Activated CD8-positive, alpha-beta memory T cell treated with anti-CD3 and anti-CD28 coated beads for 36 hours (primary cell): Measurements from ENCODE around the gene FBXO4. TPM values are rescaled to one million over a fixed set of nuclear protein-coding genes. Genes with fewer than 3 reads are reported as not detected.

Experiments used
- CTCF ChIA-PET: fragments of 350-600 bp; sonication (Branson Sonifier 250); formaldehyde crosslinking; loops from one replicate; lab custom pipeline; 2021; ENCODE audit warnings: antibody characterized with exemption; lab: Charles Lee
- POLR2A ChIA-PET: fragments of 350-600 bp; sonication (Branson Sonifier 250); formaldehyde crosslinking; loops from one replicate; lab custom pipeline; 2021; ENCODE audit warnings: antibody characterized with exemption; lab: Charles Lee
- total RNA-seq, 2 experiments: library from RNA; stranded (reverse); gene quantifications; one replicate each; pipeline ENCODE4 v1.2.3, GENCODE V29; 2021

FBXO4 gene, protein sequence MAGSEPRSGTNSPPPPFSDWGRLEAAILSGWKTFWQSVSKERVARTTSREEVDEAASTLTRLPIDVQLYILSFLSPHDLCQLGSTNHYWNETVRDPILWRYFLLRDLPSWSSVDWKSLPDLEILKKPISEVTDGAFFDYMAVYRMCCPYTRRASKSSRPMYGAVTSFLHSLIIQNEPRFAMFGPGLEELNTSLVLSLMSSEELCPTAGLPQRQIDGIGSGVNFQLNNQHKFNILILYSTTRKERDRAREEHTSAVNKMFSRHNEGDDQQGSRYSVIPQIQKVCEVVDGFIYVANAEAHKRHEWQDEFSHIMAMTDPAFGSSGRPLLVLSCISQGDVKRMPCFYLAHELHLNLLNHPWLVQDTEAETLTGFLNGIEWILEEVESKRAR
- total RNA-seq: 10 to 100 TPM; 13.4 to 17.5 TPM

DNA sequence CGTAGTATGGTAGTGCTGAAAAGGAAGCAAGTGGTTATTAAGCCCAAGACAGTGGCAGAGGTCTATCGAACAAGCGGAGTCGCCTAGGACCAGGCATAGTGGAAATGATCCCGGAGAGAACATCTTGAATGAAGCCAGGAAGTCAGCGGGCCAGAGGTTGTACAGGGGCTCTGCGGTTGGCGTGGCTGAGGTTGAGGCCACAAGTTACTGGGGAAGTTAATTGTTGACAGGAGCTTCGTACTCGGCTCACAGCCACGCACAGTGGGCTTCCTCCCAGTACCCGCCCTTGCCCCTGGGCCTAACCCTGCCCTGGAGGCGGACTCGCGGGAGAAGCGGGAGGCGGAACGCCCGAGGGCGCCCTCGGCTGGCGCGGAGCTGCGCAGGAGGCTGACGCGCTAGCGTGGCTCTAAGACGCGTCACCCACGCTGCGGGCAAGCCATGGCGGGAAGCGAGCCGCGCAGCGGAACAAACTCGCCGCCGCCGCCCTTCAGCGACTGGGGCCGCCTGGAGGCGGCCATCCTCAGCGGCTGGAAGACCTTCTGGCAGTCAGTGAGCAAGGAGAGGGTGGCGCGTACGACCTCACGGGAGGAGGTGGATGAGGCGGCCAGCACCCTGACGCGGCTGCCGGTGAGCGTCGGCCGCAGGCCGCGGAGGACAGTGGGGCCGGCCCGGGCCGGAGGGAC lies at the start of gene FBXO4:
FBXO4 (plus strand) TSS at position 410 of the 683 bp plus-strand sequence; CDS start at position 439, 29 bp downstream.
- POLR2A ChIA-PET: interaction anchor here (1.1 to 1.6 kb wide), 4 partner anchors 21 to 67 kb away, joined by 3 to 8 read pairs (median 6); partner anchors contain the start of genes OXCT1 and RIMOC1
- CTCF ChIA-PET: interaction anchor here (0.6 to 1.4 kb wide), 9 partner anchors 13 to 132 kb away, joined by 3 to 6 read pairs (median 3); partner anchors contain the start of gene RIMOC1

DNA sequence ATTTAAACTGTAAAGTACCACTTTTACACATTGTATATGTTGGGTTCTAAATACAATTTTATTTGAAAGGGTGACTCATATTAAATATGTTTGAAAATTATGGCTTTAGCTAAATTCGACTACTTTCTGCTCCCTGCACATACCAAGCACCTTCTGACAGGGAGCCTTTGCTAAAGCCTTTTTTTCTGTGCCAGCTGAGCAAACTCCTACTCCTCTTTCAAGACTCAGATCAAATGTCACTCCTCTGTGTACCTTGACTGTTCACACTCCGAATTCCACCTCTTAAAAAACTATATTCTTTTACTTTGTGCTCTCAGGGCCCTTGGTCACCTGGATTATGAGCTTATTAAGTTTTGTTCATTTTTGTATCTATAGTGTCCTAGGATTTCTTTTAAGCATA lies 48.4 kb upstream of the FBXO4 start:
- POLR2A ChIA-PET: interaction anchor here (0.8 kb wide), 1 partner anchor 27 kb away, joined by 3 read pairs; the partner anchor contains the start of gene RIMOC1
- CTCF ChIA-PET: interaction anchor here (0.9 kb wide), 1 partner anchor 19 kb away, joined by 3 read pairs; no protein-coding TSS in a partner anchor

DNA sequence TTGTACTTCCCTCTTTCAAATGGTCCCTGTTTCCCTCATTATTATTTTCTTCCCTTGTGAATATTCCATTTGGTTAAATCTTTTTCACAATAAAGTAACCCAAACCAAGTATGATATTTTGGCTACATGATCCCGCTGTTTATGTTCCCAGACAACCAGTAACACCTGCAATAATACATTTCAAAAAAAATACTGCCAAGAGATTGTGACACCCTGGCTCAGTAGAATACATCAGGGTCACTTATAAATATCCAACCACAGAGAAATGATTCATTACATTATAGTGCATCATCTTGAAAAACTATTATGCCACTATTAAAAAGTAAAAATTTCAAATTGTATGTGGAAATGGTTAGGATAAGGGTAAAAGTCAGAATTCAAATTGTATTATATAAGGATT lies 47.7 kb upstream of the FBXO4 start:
- CTCF ChIA-PET: no interaction called here
- POLR2A ChIA-PET: interaction anchor here (0.8 kb wide), 1 partner anchor 27 kb away, joined by 3 read pairs; the partner anchor contains the start of gene RIMOC1

DNA sequence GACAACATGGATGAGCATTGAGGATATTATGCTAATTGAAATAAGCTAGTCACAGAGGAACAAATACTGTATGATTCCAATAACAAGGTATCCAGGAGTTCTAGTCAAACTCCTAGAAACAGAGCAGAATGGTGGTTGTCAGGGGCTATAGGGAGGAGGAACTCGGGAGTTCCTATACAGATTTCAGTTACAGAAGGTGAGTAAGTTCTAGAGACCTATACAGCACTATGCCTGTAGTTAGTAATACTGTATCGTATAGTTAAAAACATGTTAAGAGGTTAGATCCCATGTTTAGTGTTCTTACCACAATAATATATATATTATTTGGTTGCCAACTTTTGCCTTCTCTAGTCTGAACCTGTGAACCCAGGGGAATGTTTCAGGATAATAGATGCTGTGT lies 46.9 kb upstream of the FBXO4 start:
- ChIA-PET CTCF (no interaction called here), POLR2A (no interaction called here)

DNA sequence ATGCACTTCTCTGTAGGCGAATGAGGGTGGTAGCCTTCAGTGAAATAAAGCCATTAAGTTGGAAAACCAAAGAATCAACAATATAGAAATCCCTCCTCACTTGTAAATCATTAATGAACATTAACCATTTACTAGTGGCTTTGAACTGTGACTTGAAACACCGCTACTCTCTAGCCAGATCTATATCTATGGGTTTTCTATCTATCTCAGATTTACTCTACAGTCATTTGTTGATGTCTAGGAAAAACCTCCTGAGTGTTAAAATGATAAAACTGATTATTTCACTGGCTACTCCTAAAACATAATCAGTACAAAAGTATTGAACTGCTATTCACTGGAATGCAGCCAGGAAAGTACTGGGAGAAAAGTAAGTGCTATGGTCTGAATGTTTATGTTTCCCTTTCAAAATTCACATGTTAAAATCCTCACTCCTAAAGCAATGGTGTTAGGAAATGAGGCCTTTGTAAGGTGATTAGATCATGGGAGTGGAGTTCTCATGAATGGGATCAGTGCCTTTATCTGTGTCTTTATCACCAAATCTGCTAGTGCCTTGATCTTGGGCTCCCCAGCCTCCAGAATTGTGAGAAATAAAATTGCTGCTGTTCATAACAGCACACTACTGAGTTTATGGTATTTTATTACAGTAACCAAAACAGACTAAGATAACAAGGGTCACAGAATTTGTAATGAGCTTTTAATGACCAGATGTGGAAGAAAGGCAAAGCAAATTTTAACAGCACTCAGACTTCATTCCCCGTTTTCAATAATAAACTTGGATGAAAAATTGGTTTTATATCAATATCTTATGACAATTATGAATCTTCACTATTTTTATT lies 46.2 kb upstream of the FBXO4 start:
- CTCF ChIA-PET: no interaction called here
- POLR2A ChIA-PET: no interaction called here

DNA sequence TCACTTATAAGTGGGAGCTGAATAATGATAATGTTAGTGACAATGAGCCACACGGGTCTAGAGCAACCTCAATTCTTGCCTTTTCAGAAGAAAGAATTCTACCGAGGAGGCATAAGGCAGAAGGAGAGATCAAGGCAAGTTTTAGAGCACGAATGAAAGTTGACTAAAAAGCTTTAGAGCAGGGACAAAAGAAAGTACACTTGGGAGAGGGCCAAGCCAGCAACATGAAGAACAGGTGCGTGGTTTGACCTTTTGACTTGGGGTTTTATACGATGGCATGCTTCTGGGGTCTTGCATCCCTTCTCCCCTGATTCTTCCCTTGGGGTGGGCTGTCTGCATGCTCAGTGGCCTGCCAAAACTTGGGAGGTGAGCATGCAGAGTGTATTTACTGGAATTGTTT lies 42.3 kb upstream of the FBXO4 start:
- POLR2A ChIA-PET: no interaction called here
- CTCF ChIA-PET: no interaction called here

DNA sequence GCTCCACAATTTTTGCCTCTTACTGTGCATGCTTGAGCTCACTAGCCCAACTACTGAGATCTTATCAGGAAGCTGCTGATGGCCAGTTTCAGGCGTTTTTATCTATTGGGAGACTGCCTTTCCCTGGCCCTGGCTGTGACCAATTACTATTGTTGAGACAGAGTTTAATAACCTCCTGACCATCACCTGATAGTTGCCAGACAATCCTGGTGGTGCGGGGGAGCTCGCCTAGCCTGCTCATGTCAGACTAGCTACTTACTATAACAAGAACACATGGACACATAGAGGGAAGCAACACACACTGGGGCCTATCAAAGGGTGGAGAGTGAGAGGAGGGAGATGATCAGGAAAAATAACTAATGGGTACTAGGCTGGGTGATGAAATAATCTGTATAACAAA lies 41.8 kb upstream of the FBXO4 start:
- CTCF ChIA-PET: no interaction called here
- POLR2A ChIA-PET: no interaction called here

DNA sequence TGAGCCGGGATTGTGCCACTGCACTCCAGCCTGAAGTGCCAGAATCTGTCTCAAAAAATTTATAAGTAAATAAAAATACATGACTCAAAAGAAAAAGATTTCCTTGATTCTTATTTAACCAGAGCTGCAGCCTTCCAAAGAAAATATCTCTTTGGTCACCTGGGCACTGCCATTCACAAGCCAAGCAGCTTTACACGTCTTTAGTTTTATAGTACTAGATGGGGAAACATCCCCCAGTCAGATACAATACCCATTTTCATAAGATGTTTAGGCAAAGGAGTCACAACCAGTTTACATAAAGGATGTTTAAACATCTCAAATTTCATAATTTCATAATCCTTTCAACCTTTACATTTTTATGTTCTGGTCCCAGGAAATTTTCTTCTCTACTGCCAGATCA lies 41.1 kb upstream of the FBXO4 start:
- ChIA-PET CTCF (no interaction called here), POLR2A (no interaction called here)

DNA sequence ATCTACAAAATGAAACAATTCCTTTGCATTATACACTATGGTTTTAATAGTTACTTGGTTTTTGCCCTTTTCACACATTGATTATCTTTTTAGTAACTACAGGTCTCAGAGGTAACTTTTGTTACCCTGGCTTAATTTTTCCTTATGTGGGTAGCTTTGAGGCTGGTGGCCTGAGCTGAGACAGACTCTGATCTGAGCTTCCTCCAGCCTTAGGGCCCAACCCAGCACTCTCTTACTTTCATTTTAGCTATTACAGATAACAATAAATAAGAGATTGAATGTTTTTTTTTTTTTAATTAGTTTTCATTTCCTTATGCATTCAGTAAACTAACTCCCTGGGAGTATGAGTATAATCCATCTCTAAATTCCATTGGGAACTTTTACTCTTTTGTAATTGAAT lies 39.8 kb upstream of the FBXO4 start:
- POLR2A ChIA-PET: no interaction called here
- CTCF ChIA-PET: interaction anchor here (1.3 kb wide), 1 partner anchor 40 kb away, joined by 3 read pairs; the partner anchor contains the start of gene FBXO4

DNA sequence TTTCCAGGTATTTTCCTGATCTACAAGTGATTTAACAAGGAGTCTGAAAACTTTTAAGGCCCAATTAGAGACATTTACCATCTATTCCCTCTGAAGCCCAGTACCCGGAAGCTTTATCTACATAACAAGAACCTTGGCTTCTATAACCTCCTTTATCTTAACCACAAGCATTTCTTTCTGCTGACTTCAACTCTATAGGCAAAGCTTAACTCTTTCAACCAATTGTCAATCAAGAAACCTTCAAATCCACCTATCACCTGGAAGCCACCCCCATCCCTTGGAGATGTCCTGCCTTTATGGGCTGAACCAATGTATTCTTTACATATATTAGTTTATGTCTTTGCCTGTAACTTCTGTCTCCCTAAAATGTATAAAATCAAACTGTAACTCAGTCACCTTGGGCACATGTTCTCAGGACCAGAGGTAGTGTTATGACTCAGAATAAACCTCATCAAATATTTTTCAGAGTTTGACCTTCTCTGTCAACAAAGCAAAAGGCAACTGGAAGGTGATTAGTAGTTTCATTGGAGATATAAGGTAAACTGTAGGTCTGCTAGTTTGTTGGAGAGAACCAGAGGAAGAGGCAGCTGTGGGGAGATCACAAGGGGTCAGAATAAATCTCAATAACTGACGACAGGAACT lies 33.9 kb upstream of the FBXO4 start:
- POLR2A ChIA-PET: no interaction called here
- CTCF ChIA-PET: no interaction called here

DNA sequence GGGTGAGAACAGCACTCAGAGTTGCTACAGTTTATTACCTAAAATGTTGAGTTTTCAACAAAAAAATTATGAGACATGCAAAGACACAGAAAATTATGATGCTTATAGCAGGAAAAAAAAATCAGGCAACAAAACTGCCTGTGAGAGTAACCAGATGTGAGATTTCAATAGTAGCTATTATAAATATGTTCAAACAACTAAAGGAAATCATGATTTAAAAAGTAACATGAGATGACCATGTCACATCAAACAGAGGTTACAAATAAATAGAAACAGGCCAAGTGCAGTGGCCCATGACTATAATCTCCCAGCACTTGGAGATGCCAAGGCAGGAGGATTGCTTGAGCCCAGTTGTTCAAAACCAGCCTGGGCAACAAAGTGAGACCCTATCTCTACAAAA lies 33.0 kb upstream of the FBXO4 start:
- ChIA-PET CTCF (no interaction called here), POLR2A (no interaction called here)

DNA sequence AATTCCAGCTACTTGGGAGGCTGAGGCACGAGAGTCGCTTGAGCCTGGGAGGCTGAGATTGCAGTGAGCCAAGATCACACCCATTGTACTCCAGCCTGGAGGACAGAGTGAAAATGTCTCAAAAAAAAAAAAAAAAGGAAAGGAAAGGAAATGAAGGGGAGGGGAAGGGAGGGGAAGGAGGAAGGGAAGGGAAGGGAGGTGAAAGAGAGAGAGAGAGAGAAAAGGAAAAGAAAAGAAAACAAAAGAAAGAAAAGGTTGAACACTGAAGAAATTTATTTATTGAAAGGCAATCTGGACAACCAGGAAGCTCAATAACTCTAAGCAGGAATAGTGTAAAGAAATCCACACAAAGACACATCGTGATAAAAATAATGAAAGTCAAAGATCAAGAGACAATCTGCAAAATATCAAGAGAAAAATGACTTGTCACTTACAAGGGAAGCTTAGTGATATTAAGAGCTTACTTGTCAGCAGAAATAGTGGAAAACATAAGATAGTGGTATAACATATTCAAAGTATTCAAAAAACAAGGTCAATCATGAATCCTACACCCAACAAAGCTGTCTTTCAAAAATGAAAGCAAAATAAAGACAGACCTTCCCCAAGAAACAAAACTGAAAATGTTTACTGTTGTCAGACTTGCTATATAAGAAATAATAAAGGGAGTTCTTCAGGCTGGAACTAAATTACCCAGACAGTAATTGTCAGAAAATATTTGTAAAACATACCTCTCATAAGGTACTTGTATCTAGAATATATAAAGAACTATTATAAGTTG lies 31.8 kb upstream of the FBXO4 start:
- POLR2A ChIA-PET: no interaction called here
- CTCF ChIA-PET: no interaction called here

DNA sequence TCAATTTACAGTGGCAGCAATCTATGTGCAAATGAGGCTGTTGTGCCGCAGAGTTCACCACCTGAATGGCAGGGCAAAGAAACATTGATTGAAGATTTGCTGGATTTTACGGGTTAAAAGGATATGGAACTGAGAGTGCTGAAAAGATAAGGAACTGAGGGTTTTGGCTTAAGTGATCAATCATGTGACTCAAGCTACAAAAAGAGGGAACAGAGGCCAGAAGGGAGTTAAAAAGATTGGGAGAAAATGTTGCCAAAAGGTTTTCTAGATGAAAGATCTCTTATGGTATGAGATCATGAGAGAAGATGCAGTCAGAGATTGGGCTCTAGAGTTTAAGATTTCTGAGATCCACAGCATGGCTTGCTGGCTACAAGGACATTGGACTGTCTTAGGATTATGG lies 28.9 kb upstream of the FBXO4 start:
- POLR2A ChIA-PET: no interaction called here
- CTCF ChIA-PET: no interaction called here

DNA sequence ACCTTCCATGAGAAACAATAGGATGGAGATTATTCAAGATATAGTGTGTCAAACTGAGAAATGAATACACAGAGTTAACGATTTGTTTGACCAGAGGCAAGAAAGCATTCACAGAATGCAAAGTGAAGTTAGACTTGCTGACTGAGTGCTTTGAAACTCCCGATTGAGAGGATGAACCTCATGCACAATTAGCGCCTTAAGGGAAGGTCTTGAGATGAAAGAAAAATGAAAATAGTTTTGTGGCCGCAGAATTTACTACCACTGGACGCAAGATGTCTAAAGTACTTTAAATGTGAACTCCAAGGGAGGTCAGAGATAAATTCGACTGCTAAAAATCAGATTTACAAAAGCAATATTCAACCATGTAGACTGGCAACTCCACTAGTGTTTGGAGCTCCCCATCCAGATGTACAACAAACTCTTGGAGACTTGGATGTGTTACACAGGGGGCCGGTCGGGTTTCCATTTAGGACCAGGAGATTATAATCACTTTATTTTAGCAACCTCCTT lies 21.6 kb upstream of the FBXO4 start:
- ChIA-PET CTCF (interaction anchor here (1.2 to 1.6 kb wide), 3 partner anchors 22 to 51 kb away, joined by 4 to 6 read pairs (median 5); partner anchors contain the start of gene FBXO4), POLR2A (interaction anchor here (0.5 to 1.9 kb wide), 4 partner anchors 22 to 1641 kb away, joined by 3 to 10 read pairs (median 6); partner anchors contain the start of genes FBXO4 and OXCT1)

DNA sequence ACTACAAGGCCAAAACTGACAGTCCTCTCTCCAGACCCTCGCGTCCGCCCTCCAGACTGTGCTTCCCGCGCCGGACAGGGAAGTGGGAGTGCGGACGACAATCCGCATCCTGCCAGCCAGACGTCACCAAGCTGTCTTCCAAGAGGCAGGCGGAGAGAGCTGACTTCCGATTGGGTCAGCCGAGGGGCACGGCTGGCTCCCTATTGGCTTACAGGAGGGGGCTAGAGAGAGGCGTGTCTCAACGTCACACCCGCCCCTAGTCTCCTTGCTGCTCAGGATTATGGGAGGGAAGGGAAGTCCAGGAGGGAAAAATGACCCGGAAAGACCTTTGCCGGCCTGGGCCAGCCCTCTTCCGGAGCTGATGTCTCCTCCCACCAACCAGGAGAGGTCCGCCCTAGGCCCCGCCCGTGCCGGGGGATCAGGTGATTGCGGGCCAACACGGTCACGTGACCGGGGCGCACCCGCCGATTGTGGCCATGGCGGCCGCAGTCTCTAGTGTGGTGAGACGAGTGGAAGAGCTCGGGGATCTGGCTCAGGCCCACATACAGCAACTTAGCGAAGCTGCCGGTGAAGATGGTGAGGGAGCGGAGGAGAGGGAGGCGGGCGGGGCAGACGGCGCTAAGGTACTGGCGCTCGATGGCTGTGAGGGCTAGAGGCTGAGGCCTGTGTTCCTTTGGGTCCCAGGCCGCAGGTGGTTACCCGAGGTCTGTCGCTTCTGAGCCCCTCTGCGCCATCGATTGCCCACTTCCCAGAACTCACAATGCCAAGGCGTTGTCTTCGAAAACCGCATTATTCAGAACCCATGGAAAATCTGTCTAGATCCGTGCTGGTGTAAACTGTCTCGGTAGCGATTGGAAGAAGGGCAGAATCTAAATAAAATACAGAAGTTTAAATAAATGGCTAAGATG lies 20.9 kb upstream of the FBXO4 start, which contains the start of gene RIMOC1:
RIMOC1 (plus strand) TSS at position 453 of the 908 bp plus-strand sequence; CDS start at position 477, 24 bp downstream.
- ChIA-PET CTCF (interaction anchor here (1.2 to 1.6 kb wide), 3 partner anchors 21 to 52 kb away, joined by 4 to 6 read pairs (median 5); partner anchors contain the start of gene FBXO4), POLR2A (interaction anchor here (0.5 to 1.9 kb wide), 5 partner anchors 21 to 1640 kb away, joined by 3 to 10 read pairs (median 3); partner anchors contain the start of genes FBXO4, OXCT1 and PRKAA1)

DNA sequence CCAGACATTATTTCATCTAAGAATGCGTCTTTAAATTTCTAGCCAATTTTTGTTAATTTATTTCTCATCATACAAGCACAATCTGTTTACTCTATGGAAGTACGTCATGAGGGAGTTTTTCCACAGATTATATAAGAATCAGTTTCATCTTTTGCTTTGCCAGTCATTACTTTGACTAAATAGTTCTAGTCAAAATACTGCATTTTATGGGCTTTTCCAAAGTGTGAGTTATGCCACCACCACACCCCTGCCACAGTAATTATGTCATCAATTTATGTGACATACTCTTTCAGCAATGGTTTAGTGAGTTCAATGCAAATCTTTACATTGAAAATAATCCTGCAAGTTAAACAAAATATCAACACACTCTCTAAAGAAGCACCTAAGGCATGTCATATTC lies 18.9 kb upstream of the FBXO4 start:
- POLR2A ChIA-PET: no interaction called here
- CTCF ChIA-PET: no interaction called here
